Esophagus muscularis mucosa (tissue), 4 donors: ENCODE results near the gene NTN3. TPM values are rescaled to one million over a fixed set of nuclear protein-coding genes. Genes with fewer than 3 reads are reported as not detected.

ENCODE experiments used
- DNase-seq: peaks from one replicate; pipeline ENCODE4 v3.0.0-alpha.2; 2017; ENCODE audit errors: extremely low spot score
- H3K27ac ChIP-seq, 4 donors: fragments of 200-600 bp; sonication (generic); replicated peaks in 1 of 4; 1 replicate in 3 of 4; 2 replicates in 1 of 4; pipeline ENCODE4 v1.5.1; 2016 to 2019; ENCODE audit warnings: mild to moderate bottlenecking in 1 of 4
- H3K27me3 ChIP-seq, 4 donors: fragments of 200-600 bp; sonication (generic); one replicate each; pipeline versions ENCODE4 v1.5.1 to v1.6.0; 2016 to 2019
- H3K36me3 ChIP-seq, 4 donors: fragments of 200-600 bp; sonication (generic); one replicate each; pipeline ENCODE4 v1.5.1; 2016 to 2019
- H3K4me1 ChIP-seq, 4 donors: fragments of 200-600 bp; sonication (generic); one replicate each; pipeline ENCODE4 v1.5.1; 2016 to 2019
- H3K4me3 ChIP-seq, 4 donors: fragments of 200-600 bp; sonication (generic); 1 replicate in 2 of 4; 2 replicates in 2 of 4; pipeline ENCODE4 v1.5.1; 2016 to 2019; ENCODE audit warnings: mild to moderate bottlenecking in 4 of 4, moderate library complexity in 1 of 4
- H3K9me3 ChIP-seq, 4 donors: fragments of 200-600 bp; sonication (generic); 1 replicate in 3 of 4; 2 replicates in 1 of 4; pipeline ENCODE4 v1.5.1; 2016 to 2019
- EP300 ChIP-seq: sonication (generic); formaldehyde crosslinking; IDR thresholded peaks from one replicate; pipeline ENCODE4 v1.6.1; 2017; ENCODE audit warnings: antibody characterized with exemption
- POLR2A ChIP-seq: fragments of 450-650 bp; IDR thresholded peaks from one replicate; pipeline ENCODE4 v1.6.1; 2017; ENCODE audit warnings: antibody characterized with exemption, moderate library complexity, mild to moderate bottlenecking, low read depth
- POLR2AphosphoS5 ChIP-seq, 2 donors: sonication (generic); formaldehyde crosslinking; IDR thresholded peaks; one replicate each; pipeline ENCODE4 v1.6.1; 2017; ENCODE audit warnings: antibody characterized with exemption in 2 of 2
- WGBS: methylation state at CpG from one replicate; pipeline ENCODE4 v1.1.5; 2018; 5-methylcytosine and 5-hydroxymethylcytosine counted together
- intact Hi-C: fragments of 100-400 bp; cut with DNase I; formaldehyde crosslinking; loops from one replicate; pipeline ENCODE4 v1.15.1; 2023
- total RNA-seq, 4 donors: library from RNA; depleted of rRNA; stranded (reverse); fragments of >200 nt; gene quantifications; one replicate each; pipeline versions ENCODE4 v1.1.0 to v1.2.1, GENCODE V29; 2016
- TF ChIP-seq, protein P1 (sequence below), 3 experiments: fragments of 200-600 bp in 2 of 3; fragments of 450-650 bp in 1 of 3; sonication (generic) in 2 of 3; IDR thresholded peaks; one replicate each; pipeline ENCODE4 v1.5.1; 2017 to 2019; ENCODE audit warnings: antibody characterized with exemption in 3 of 3, mild to moderate bottlenecking in 2 of 3, moderate library complexity in 1 of 3

NTN3 gene
- total RNA-seq, 4 donors from 2014 or later: 0.19 to 0.42 (median 0.29) TPM; not detected in 1

DNA sequence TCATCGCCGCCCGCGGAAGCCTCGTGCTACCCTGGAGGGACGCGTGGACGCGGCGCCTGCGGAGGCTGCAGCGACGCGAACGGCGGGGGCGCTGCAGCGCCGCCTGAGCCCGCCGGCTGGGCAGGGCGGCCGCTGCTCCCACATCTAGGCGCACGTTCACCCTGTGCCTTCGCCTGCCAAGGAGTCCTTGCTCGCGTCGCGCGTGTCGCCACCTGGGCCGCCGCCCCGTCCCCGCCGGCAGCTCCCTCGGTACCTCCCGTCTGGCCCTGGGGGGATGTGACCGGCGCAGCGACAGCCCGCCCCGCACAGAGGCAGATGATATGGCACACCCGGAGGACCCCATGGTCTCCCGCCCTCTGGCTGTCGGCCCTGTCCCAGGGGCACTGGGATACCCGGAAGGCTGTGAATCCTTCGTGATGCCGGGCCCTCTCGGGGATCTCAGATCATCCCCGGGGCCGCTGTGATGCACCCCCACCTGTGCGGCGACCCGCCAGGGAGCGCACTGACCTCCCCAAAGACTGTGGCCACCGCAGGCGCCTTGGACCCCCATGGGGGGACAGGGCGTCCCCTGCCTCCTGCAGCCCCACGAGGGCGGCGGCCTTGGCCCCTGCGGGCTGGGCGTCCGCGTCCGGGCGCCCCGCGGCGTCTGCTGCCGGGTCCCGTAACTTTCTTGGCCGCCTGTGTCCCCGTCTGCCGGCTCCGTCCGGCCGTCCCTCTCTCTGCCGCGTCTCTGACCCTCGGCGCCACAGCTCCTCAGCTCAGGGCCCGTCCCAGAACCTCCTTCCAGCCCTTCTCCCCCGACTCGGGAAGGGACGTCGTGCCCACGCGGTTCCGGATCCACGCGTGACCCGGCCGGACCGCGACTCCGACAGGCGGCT, 3.1 kb downstream of the NTN3 start:
- Histone ChIP-seq H3K9me3 (no peaks in the 10 kb centered on the region), H3K27ac (peak overlapping the region; percentile 85 to 91 (median 88)), H3K4me1 (peaks cover 35 to 70% (median 52%) of the 10 kb centered on the region in 4 donors), H3K4me3 (peak overlapping the region; percentile 78 to 85 (median 82)), H3K27me3 (peaks cover 7 to 44% (median 28%) of the 10 kb centered on the region in 4 donors), H3K36me3 (peaks cover 0 to under 1% (median 0%) of the 10 kb centered on the region in 4 donors)
- DNase-seq: no peak
- WGBS: no CpG with 5 or more reads among the region's 100 CpGs
- no peak for TF ChIP-seq EP300
- TF ChIP-seq, protein P1, sequence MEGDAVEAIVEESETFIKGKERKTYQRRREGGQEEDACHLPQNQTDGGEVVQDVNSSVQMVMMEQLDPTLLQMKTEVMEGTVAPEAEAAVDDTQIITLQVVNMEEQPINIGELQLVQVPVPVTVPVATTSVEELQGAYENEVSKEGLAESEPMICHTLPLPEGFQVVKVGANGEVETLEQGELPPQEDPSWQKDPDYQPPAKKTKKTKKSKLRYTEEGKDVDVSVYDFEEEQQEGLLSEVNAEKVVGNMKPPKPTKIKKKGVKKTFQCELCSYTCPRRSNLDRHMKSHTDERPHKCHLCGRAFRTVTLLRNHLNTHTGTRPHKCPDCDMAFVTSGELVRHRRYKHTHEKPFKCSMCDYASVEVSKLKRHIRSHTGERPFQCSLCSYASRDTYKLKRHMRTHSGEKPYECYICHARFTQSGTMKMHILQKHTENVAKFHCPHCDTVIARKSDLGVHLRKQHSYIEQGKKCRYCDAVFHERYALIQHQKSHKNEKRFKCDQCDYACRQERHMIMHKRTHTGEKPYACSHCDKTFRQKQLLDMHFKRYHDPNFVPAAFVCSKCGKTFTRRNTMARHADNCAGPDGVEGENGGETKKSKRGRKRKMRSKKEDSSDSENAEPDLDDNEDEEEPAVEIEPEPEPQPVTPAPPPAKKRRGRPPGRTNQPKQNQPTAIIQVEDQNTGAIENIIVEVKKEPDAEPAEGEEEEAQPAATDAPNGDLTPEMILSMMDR (IDR thresholded peaks at IDR 0.05): peak; percentile 39 to 54 (median 53)
- intact Hi-C loops: loop anchor here (2.0 kb wide), 1 partner anchor 129 kb away; no protein-coding TSS in a partner anchor

- H3K4me1 ChIP-seq: peaks cover 32 to 63% (median 47%) of the 10 kb centered on the region in 4 donors
- WGBS: under 1% methylated on average over 17 of the region's 77 CpGs
These were observed 3.8 kb downstream of the NTN3 start, which contains the start of gene TBC1D24 for GRCh38 chr16:2474877-2475412. Gene TBC1D24 (plus strand): TSS chr16:2475127. CDS start chr16:2496149, 21,022 bp downstream.

GRCh38 chr16:2475413-2476344, 4.6 kb downstream of the NTN3 start:
- Histone ChIP-seq H3K9me3 (no peaks in the 10 kb centered on the region), H3K27me3 (peaks cover 7 to 30% (median 17%) of the 10 kb centered on the region in 4 donors), H3K36me3 (peaks cover 0 to 4% (median 0%) of the 10 kb centered on the region in 4 donors), H3K4me3 (peak overlapping the region; percentile 78 to 85 (median 82)), H3K4me1 (peaks cover 32 to 55% (median 45%) of the 10 kb centered on the region in 4 donors), H3K27ac (peak overlapping the region in 2 of 4 donors; percentile 87 to 91)
- no peak for DNase-seq
- WGBS: 22% methylated on average over 26 of the region's 55 CpGs
- intact Hi-C loops: loop anchor here (2.0 kb wide), 1 partner anchor 131 kb away; no protein-coding TSS in a partner anchor
- TF ChIP-seq, protein P1 (IDR thresholded peaks at IDR 0.05): no peak
- TF ChIP-seq EP300: no peak
- TF ChIP-seq POLR2AphosphoS5 (IDR thresholded peaks at IDR 0.05): no peak
- TF ChIP-seq POLR2A: no peak

More at GRCh38 chr16:2474877-2475412, 3.8 kb downstream of the NTN3 start, which contains the start of gene TBC1D24:
- Histone ChIP-seq H3K4me3 (peak within 1 kb of the TSS; percentile 78 to 85 (median 82)), H3K36me3 (peaks cover 0 to 4% (median 0%) of the 10 kb centered on the region in 4 donors), H3K27me3 (peaks cover 7 to 37% (median 22%) of the 10 kb centered on the region in 4 donors), H3K27ac (peak within 1 kb of the TSS; percentile 85 to 91 (median 88)), H3K9me3 (no peaks in the 10 kb centered on the region)
- intact Hi-C loops: loop anchor here (2.0 kb wide), 1 partner anchor 130 kb away; no protein-coding TSS in a partner anchor
- no peak for DNase-seq
- no peak for TF ChIP-seq EP300
- peak; percentile 74 to 84 for TF ChIP-seq POLR2AphosphoS5 (IDR thresholded peaks at IDR 0.05)
- TF ChIP-seq, protein P1 (IDR thresholded peaks at IDR 0.05): peak in 1 of 3 experiments; percentile 31
- TF ChIP-seq POLR2A: peak; percentile 57

GRCh38 chr16:2476345-2476720, 5.2 kb downstream of the NTN3 start:
- Histone ChIP-seq H3K27me3 (peaks cover 4 to 23% (median 11%) of the 10 kb centered on the region in 4 donors), H3K4me1 (peaks cover 26 to 49% (median 38%) of the 10 kb centered on the region in 4 donors), H3K27ac (no peak overlapping the region), H3K4me3 (no peak overlapping the region), H3K9me3 (no peaks in the 10 kb centered on the region), H3K36me3 (peaks cover 0 to 4% (median 0%) of the 10 kb centered on the region in 4 donors)
- intact Hi-C loops: no loop called here
- no peak for DNase-seq
- TF ChIP-seq EP300 (no peak), POLR2AphosphoS5 (IDR thresholded peaks at IDR 0.05) (no peak), POLR2A (no peak)
- TF ChIP-seq, protein P1 (IDR thresholded peaks at IDR 0.05): no peak
- 92% methylated on average over 9 of the region's 9 CpGs for WGBS
